ENCODE data around the gene STMP1.

- no peak for TF ChIP-seq POLR2AphosphoS5 (IDR thresholded peaks at IDR 0.05; ENCODE audit: low read depth, low read length)
- TF ChIP-seq, protein P1, sequence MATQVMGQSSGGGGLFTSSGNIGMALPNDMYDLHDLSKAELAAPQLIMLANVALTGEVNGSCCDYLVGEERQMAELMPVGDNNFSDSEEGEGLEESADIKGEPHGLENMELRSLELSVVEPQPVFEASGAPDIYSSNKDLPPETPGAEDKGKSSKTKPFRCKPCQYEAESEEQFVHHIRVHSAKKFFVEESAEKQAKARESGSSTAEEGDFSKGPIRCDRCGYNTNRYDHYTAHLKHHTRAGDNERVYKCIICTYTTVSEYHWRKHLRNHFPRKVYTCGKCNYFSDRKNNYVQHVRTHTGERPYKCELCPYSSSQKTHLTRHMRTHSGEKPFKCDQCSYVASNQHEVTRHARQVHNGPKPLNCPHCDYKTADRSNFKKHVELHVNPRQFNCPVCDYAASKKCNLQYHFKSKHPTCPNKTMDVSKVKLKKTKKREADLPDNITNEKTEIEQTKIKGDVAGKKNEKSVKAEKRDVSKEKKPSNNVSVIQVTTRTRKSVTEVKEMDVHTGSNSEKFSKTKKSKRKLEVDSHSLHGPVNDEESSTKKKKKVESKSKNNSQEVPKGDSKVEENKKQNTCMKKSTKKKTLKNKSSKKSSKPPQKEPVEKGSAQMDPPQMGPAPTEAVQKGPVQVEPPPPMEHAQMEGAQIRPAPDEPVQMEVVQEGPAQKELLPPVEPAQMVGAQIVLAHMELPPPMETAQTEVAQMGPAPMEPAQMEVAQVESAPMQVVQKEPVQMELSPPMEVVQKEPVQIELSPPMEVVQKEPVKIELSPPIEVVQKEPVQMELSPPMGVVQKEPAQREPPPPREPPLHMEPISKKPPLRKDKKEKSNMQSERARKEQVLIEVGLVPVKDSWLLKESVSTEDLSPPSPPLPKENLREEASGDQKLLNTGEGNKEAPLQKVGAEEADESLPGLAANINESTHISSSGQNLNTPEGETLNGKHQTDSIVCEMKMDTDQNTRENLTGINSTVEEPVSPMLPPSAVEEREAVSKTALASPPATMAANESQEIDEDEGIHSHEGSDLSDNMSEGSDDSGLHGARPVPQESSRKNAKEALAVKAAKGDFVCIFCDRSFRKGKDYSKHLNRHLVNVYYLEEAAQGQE (IDR thresholded peaks at IDR 0.05; ENCODE audit: insufficient read depth in 1 of 2, low read depth in 2 of 2, low read length in 2 of 2) = no peak
- no peak for TF ChIP-seq TAF1 (IDR thresholded peaks at IDR 0.05; ENCODE audit: borderline replicate concordance, insufficient read depth, low read length)
- TF ChIP-seq SIN3A (IDR thresholded peaks at IDR 0.05; ENCODE audit: borderline replicate concordance, insufficient read depth, low read length) = no peak
- TF ChIP-seq FOXP2 (optimal IDR thresholded peaks at IDR 0.05; ENCODE audit: borderline replicate concordance, extremely low read depth, extremely low read length, insufficient read depth) = no peak
Measured at GRCh38 chr7:135706038-135706742, 43.9 kb downstream of the STMP1 start.

All from PFSK-1 (cell line).